ENCODE measurements around the gene NCKAP5L.

- no peak for TF ChIP-seq CTCF (IDR thresholded peaks at IDR 0.05)
- no peak for TF ChIP-seq POLR2A (IDR thresholded peaks at IDR 0.05)
- TF ChIP-seq EP300 (IDR thresholded peaks at IDR 0.05), result no peak
Observed at GRCh38 chr12:49806321-49806813, 21.8 kb downstream of the NCKAP5L start.

Measured in ovary (tissue), 3 donors.